ENCODE measurements around the gene HASPIN.

Gene HASPIN

GRCh38 chr17:3681565-3681964 is 42.1 kb upstream of the HASPIN start:
- TF ChIP-seq CTCF (IDR thresholded peaks at IDR 0.05; ENCODE audit: borderline replicate concordance, control extremely low read depth, extremely low read depth, insufficient read depth, missing control alignments) = no peak
- no peak for DNase-seq (ENCODE audit: low spot score)
- in situ Hi-C loops (cut with MboI; ENCODE audit: low sequenced_read_pairs, unreplicated experiment) = no loop called here

- no peak for DNase-seq (ENCODE audit: low spot score)
Measured at GRCh38 chr17:3682033-3682432, 41.7 kb upstream of the HASPIN start.

GRCh38 chr17:3683054-3683511 is 40.6 kb upstream of the HASPIN start:
- TF ChIP-seq CTCF (IDR thresholded peaks at IDR 0.05; ENCODE audit: borderline replicate concordance, control extremely low read depth, extremely low read depth, insufficient read depth, missing control alignments) = peak; percentile 98
- in situ Hi-C loops (cut with MboI; ENCODE audit: low sequenced_read_pairs, unreplicated experiment) = no loop called here
- peak; percentile 88 for DNase-seq (ENCODE audit: low spot score)

More at GRCh38 chr17:3682033-3682432, 41.7 kb upstream of the HASPIN start:
- in situ Hi-C loops (cut with MboI; ENCODE audit: low sequenced_read_pairs, unreplicated experiment) = no loop called here
- no peak for TF ChIP-seq CTCF (IDR thresholded peaks at IDR 0.05; ENCODE audit: borderline replicate concordance, control extremely low read depth, extremely low read depth, insufficient read depth, missing control alignments)

GRCh38 chr17:3685174-3685573 is 38.5 kb upstream of the HASPIN start:
- in situ Hi-C loops (cut with MboI; ENCODE audit: low sequenced_read_pairs, unreplicated experiment) = no loop called here
- DNase-seq (ENCODE audit: low spot score) = no peak
- TF ChIP-seq CTCF (IDR thresholded peaks at IDR 0.05; ENCODE audit: borderline replicate concordance, control extremely low read depth, extremely low read depth, insufficient read depth, missing control alignments) = no peak

- no peak for DNase-seq (ENCODE audit: low spot score)
- no peak for TF ChIP-seq CTCF (IDR thresholded peaks at IDR 0.05; ENCODE audit: borderline replicate concordance, control extremely low read depth, extremely low read depth, insufficient read depth, missing control alignments)
- in situ Hi-C loops (cut with MboI; ENCODE audit: low sequenced_read_pairs, unreplicated experiment) = no loop called here
Measured at GRCh38 chr17:3688027-3688553, 35.6 kb upstream of the HASPIN start.

GRCh38 chr17:3688852-3689261 is 34.8 kb upstream of the HASPIN start:
- DNase-seq (ENCODE audit: low spot score) = no peak
- no peak for TF ChIP-seq CTCF (IDR thresholded peaks at IDR 0.05; ENCODE audit: borderline replicate concordance, control extremely low read depth, extremely low read depth, insufficient read depth, missing control alignments)
- in situ Hi-C loops (cut with MboI; ENCODE audit: low sequenced_read_pairs, unreplicated experiment) = no loop called here

Data from GM13976 (cell line).